GM18517 (cell line): Measurements from ENCODE around the gene TCF25.

Source experiments
- ATAC-seq: cut with Tn5 transposase; IDR thresholded peaks from one replicate; pipeline ENCODE4 v1.9.1; 2021; ENCODE audit warnings: mild to moderate bottlenecking, moderate library complexity; ENCODE audit not compliant: unreplicated experiment

The TCF25 gene

GRCh38 chr16:89960966-89961365 lies 87.6 kb downstream of the TCF25 start:
- ATAC-seq: no peak
